GM13976 (cell line): Measurements from ENCODE around the gene NSD2.

Source experiments
- DNase-seq: peaks from one replicate; pipeline ENCODE4 v3.0.0; 2012; ENCODE audit warnings: low spot score
- CTCF ChIP-seq: IDR thresholded peaks from 2 replicates; pipeline ENCODE4 v1.5.1; 2012; ENCODE audit warnings: borderline replicate concordance, mild to moderate bottlenecking; ENCODE audit not compliant: insufficient read depth; ENCODE audit errors: extremely low read depth, missing control alignments, control extremely low read depth
- in situ Hi-C: fragments of 300-500 bp; cut with MboI; formaldehyde crosslinking; loops from one replicate; pipeline ENCODE4 v1.12.0; 2022; ENCODE audit warnings: low sequenced_read_pairs, mixed read lengths, inconsistent platforms; ENCODE audit not compliant: unreplicated experiment

The NSD2 gene

GRCh38 chr4:1880332-1880731, 9.1 kb downstream of the NSD2 start:
- TF ChIP-seq CTCF, result no peak
- DNase-seq, result no peak
- in situ Hi-C loops, result no loop called here

GRCh38 chr4:1882850-1883271, 11.7 kb downstream of the NSD2 start:
- in situ Hi-C loops, result no loop called here
- no peak for TF ChIP-seq CTCF
- no peak for DNase-seq

GRCh38 chr4:1883583-1883982, 12.4 kb downstream of the NSD2 start:
- DNase-seq, result no peak
- TF ChIP-seq CTCF, result no peak
- in situ Hi-C loops, result no loop called here

- TF ChIP-seq CTCF, result no peak
- DNase-seq, result no peak
- in situ Hi-C loops, result no loop called here
Measured at GRCh38 chr4:1885414-1885813, 14.2 kb downstream of the NSD2 start.

- TF ChIP-seq CTCF, result no peak
- DNase-seq, result no peak
- in situ Hi-C loops, result no loop called here
Measured at GRCh38 chr4:1887052-1887451, 15.9 kb downstream of the NSD2 start.

GRCh38 chr4:1890979-1891570, 19.9 kb downstream of the NSD2 start:
- no peak for TF ChIP-seq CTCF
- no peak for DNase-seq
- in situ Hi-C loops, result no loop called here
